HCT116 (cell line): Measurements from ENCODE around the gene REG3G. TPM values are rescaled to one million over a fixed set of nuclear protein-coding genes. Genes with fewer than 3 reads are reported as not detected.
A peak's percentile ranks its signal among the peaks of the same experiment; 100 is the strongest.

ENCODE experiments used
- ATAC-seq: fragments of 200-7000 bp; cut with Tn5 transposase; 2 replicates; pipeline ENCODE4 v1.9.1; 2020; ENCODE audit warnings: mild to moderate bottlenecking, moderate library complexity
- BruUV-seq: library from RNA; stranded (reverse); fragments of 400-500 nt; replicated peaks from 2 replicates; lab custom pipeline; 2021; lab: Mats Ljungman, UMichigan
- CTCF ChIA-PET: fragments of 300-600 bp; sonication (Branson Sonifier 250); formaldehyde crosslinking; loops from one replicate; lab custom pipeline; 2021; ENCODE audit warnings: antibody characterized with exemption; lab: Charles Lee
- POLR2A ChIA-PET: fragments of 300-600, 350-600 bp; sonication (Branson Sonifier 250); formaldehyde crosslinking; loops from one replicate; lab custom pipeline; 2021; ENCODE audit warnings: antibody characterized with exemption; lab: Charles Lee
- RAD21 ChIA-PET, 2 experiments: fragments of 300-600 bp; sonication (Branson Sonifier 250); formaldehyde crosslinking; loops; one replicate each; lab custom pipeline; 2023; ENCODE audit warnings: low total read pairs in 2 of 2; ENCODE audit not compliant: uncharacterized antibody in 2 of 2, unreplicated experiment in 2 of 2, low non-redundant PET in 1 of 2; lab: Charles Lee
- DNase-seq: peaks from one replicate; pipeline ENCODE4 v3.0.0-alpha.2; 2010; ENCODE audit warnings: low read depth, low spot score
- H2AFZ ChIP-seq: fragments of 200-600 bp; shearing (Covaris generic), sonication (generic); 2 replicates; pipeline ENCODE4 v1.6.1; 2017; ENCODE audit warnings: low read depth, mixed run types, mixed read lengths, antibody characterized with exemption, low read length; ENCODE audit not compliant: poor library complexity, severe bottlenecking
- H3K27ac ChIP-seq: 2 replicates; pipeline ENCODE4 v1.5.1; 2012; ENCODE audit warnings: low read depth, low read length
- H3K27me3 ChIP-seq: fragments of 200-600 bp; sonication (generic); 2 replicates; pipeline ENCODE4 v1.6.1; 2016; ENCODE audit warnings: mixed run types, low read length, mixed read lengths; ENCODE audit not compliant: insufficient read depth
- H3K36me3 ChIP-seq, 2 experiments: fragments of 200-500 bp in 1 of 2; fragments of 200-600 bp in 1 of 2; sonication (Bioruptor generic) in 1 of 2; sonication (generic) in 1 of 2; 2 replicates each; pipeline versions ENCODE4 v1.5.1 to v1.6.1; 2014 to 2016; ENCODE audit warnings: low read length in 2 of 2, inconsistent platforms in 1 of 2, mixed read lengths in 1 of 2, mixed run types in 1 of 2; ENCODE audit not compliant: insufficient read depth in 2 of 2, control insufficient read depth in 1 of 2
- H3K4me1 ChIP-seq, 2 experiments: fragments of 200-600 bp in 1 of 2; sonication (generic) in 1 of 2; 2 replicates each; pipeline versions ENCODE4 v1.5.1 to v1.6.1; 2012 to 2017; ENCODE audit warnings: low read length in 2 of 2, inconsistent platforms in 1 of 2, mild to moderate bottlenecking in 1 of 2, mixed read lengths in 1 of 2, mixed run types in 1 of 2, moderate library complexity in 1 of 2; ENCODE audit not compliant: insufficient read depth in 2 of 2, control insufficient read depth in 1 of 2
- H3K4me2 ChIP-seq: fragments of 200-600 bp; sonication (generic); 2 replicates; pipeline ENCODE4 v1.6.1; 2017; ENCODE audit warnings: mixed run types, low read length, mixed read lengths
- H3K4me3 ChIP-seq, 2 experiments: fragments of 200-600 bp in 1 of 2; sonication (generic) in 1 of 2; replicated peaks in 1 of 2; 2 replicates each; pipeline ENCODE4 v1.5.1; 2011 to 2016; ENCODE audit warnings: low read length in 2 of 2, control low read depth in 1 of 2, low read depth in 1 of 2, mild to moderate bottlenecking in 1 of 2, mixed read lengths in 1 of 2, mixed run types in 1 of 2
- H3K79me2 ChIP-seq: fragments of 200-600 bp; sonication (generic); 2 replicates; pipeline ENCODE4 v1.6.1; 2017; ENCODE audit warnings: mild to moderate bottlenecking, mixed run types, low read length, moderate library complexity, mixed read lengths; ENCODE audit not compliant: insufficient read depth
- H3K9ac ChIP-seq: fragments of 200-600 bp; sonication (generic); 2 replicates; pipeline ENCODE4 v1.6.1; 2016; ENCODE audit warnings: low read length, mixed read lengths
- H3K9me2 ChIP-seq: fragments of 200-600 bp; sonication (generic), shearing (Covaris generic); 2 replicates; pipeline ENCODE4 v1.6.1; 2017; ENCODE audit warnings: mixed run types, mild to moderate bottlenecking, moderate library complexity; ENCODE audit not compliant: insufficient read depth
- H3K9me3 ChIP-seq, 2 experiments: fragments of 200-500 bp in 1 of 2; fragments of 200-600 bp in 1 of 2; sonication (Bioruptor generic) in 1 of 2; sonication (generic) in 1 of 2; 2 replicates each; pipeline ENCODE4 v1.6.1; 2014 to 2017; ENCODE audit warnings: low read length in 2 of 2, mixed read lengths in 2 of 2, inconsistent platforms in 1 of 2, low read depth in 1 of 2, mild to moderate bottlenecking in 1 of 2, mixed run types in 1 of 2, moderate library complexity in 1 of 2; ENCODE audit not compliant: control insufficient read depth in 1 of 2, insufficient read depth in 1 of 2
- H4K20me1 ChIP-seq: fragments of 200-600 bp; sonication (generic), shearing (Covaris generic); 2 replicates; pipeline ENCODE4 v1.6.1; 2017; ENCODE audit warnings: mixed run types, mild to moderate bottlenecking, moderate library complexity; ENCODE audit not compliant: insufficient read depth
- CTCF ChIP-seq, 3 experiments: fragments of 200-600 bp in 1 of 3; sonication (generic) in 1 of 3; IDR thresholded peaks in 2 of 3; conservative IDR thresholded peaks in 1 of 3; 2 replicates each; pipeline ENCODE4 v1.5.1; 2012 to 2017; ENCODE audit warnings: low read depth in 2 of 3, low read length in 2 of 3, antibody characterized with exemption in 1 of 3, borderline replicate concordance in 1 of 3, control low read depth in 1 of 3, mild to moderate bottlenecking in 1 of 3, mixed read lengths in 1 of 3, mixed run types in 1 of 3, moderate library complexity in 1 of 3; ENCODE audit not compliant: insufficient read depth in 1 of 3
- EGR1 ChIP-seq: IDR thresholded peaks from 2 replicates; pipeline ENCODE4 v1.6.1; 2012; ENCODE audit warnings: low read depth
- ELF1 ChIP-seq: IDR thresholded peaks from 2 replicates; pipeline ENCODE4 v1.6.1; 2012; ENCODE audit warnings: low read depth, borderline replicate concordance
- EZH2 ChIP-seq: fragments of 200-600 bp; sonication (generic); IDR thresholded peaks from 2 replicates; pipeline ENCODE4 v1.6.1; 2017; ENCODE audit warnings: antibody characterized with exemption, mixed run types
- EZH2phosphoT487 ChIP-seq: fragments of 200-600 bp; IDR thresholded peaks from 2 replicates; pipeline ENCODE4 v1.6.1; 2018; ENCODE audit warnings: antibody characterized with exemption, borderline replicate concordance
- JUND ChIP-seq: IDR thresholded peaks from 2 replicates; pipeline ENCODE4 v1.6.1; 2012
- POLR2A ChIP-seq: IDR thresholded peaks from 2 replicates; pipeline ENCODE4 v1.7.0; 2011; ENCODE audit warnings: borderline replicate concordance; ENCODE audit not compliant: insufficient read depth, insufficient read length; ENCODE audit errors: extremely low read depth
- RAD21 ChIP-seq: IDR thresholded peaks from 2 replicates; pipeline ENCODE4 v1.6.1; 2012; ENCODE audit warnings: low read depth, mild to moderate bottlenecking
- SIN3A ChIP-seq: IDR thresholded peaks from 2 replicates; pipeline ENCODE4 v1.6.1; 2012; ENCODE audit warnings: low read depth
- SRF ChIP-seq: IDR thresholded peaks from 2 replicates; pipeline ENCODE4 v1.6.1; 2012; ENCODE audit warnings: low read depth
- ZFX ChIP-seq: fragments of 450-650 bp; IDR thresholded peaks from 2 replicates; pipeline ENCODE4 v1.6.1; 2017
- ZNF274 ChIP-seq: fragments of 200-500 bp; sonication (Bioruptor generic); IDR thresholded peaks from 2 replicates; pipeline ENCODE4 v1.6.1; 2014; ENCODE audit warnings: mild to moderate bottlenecking, low read depth, low read length, inconsistent platforms
- intact Hi-C: fragments of 100-400 bp; cut with micrococcal nuclease; formaldehyde crosslinking; loops from 2 replicates; pipeline ENCODE4 v1.10.0; 2022
- total RNA-seq: library from RNA; stranded (reverse); gene quantifications from one replicate; pipeline ENCODE4 v1.2.1, GENCODE V29; 2021; ENCODE audit not compliant: unreplicated experiment
- TF ChIP-seq, protein P1 (sequence below): IDR thresholded peaks from 2 replicates; pipeline ENCODE4 v1.6.1; 2012

REG3G gene
- total RNA-seq, 1 experiment from 2014 or later: 0.86 TPM

DNA sequence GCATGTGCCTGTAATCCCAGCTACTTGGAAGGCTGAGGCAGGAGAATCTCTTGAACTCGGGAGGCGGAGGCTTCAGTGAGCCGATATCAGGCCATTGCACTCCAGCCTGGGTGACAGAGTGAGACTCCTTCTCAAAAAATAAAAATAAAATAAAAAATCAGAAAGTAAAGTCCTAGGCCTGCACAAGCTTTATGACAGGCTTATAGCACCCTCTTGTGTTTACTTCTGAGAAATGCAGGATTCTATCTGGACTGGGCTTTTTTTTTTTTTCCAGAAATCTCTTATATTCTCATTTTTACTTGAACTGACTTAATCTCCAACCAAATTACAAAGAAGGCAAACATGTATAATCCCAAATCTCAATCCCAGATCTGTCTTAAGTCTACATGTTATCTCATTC is 26.1 kb upstream of the REG3G start:
- TF ChIP-seq ELF1 (no peak), RAD21 (no peak), CTCF (IDR thresholded peaks at IDR 0.05 in 2 of 3, conservative IDR thresholded peaks at IDR 0.05 in 1 of 3; ENCODE audit: borderline replicate concordance in 1 of 3, insufficient read depth in 1 of 3, low read depth in 2 of 3, low read length in 2 of 3) (peak in 1 of 3 experiments; percentile 8; a peak in 1 of 6 replicates)
- Histone ChIP-seq H3K4me2 (no peak overlapping the region), H3K79me2 (no peaks in the 10 kb centered on the region), H3K9me3 (peaks cover 0 to 12% of the 10 kb centered on the region in 2 experiments; a peak in 1 of 4 replicates), H3K27ac (no peak overlapping the region), H3K4me1 (no peaks in the 10 kb centered on the region), H3K9me2 (no peaks in the 10 kb centered on the region), H2AFZ (no peak overlapping the region), H3K9ac (no peak overlapping the region), H3K36me3 (no peaks in the 10 kb centered on the region), H3K4me3 (no peak overlapping the region), H4K20me1 (no peaks in the 10 kb centered on the region), H3K27me3 (no peaks in the 10 kb centered on the region)
- no peak for DNase-seq
- RAD21 ChIA-PET: no interaction called here
- no TSS peak for BruUV-seq
- POLR2A ChIA-PET: no interaction called here
- intact Hi-C loops: no loop called here
- ATAC-seq: no peak
- CTCF ChIA-PET: no interaction called here

GRCh38 chr2:79000008-79000576 is 25.4 kb upstream of the REG3G start:
- Histone ChIP-seq H3K36me3 (no peaks in the 10 kb centered on the region), H3K27ac (no peak overlapping the region), H3K27me3 (no peaks in the 10 kb centered on the region), H3K9ac (no peak overlapping the region), H3K4me3 (no peak overlapping the region), H3K4me1 (no peaks in the 10 kb centered on the region), H4K20me1 (no peaks in the 10 kb centered on the region), H3K9me2 (no peaks in the 10 kb centered on the region), H3K9me3 (peaks cover 0 to 12% of the 10 kb centered on the region in 2 experiments; a peak in 1 of 4 replicates), H3K79me2 (no peaks in the 10 kb centered on the region), H3K4me2 (no peak overlapping the region), H2AFZ (no peak overlapping the region)
- ChIA-PET CTCF (no interaction called here), RAD21 (no interaction called here), POLR2A (no interaction called here)
- BruUV-seq: no TSS peak
- intact Hi-C loops: no loop called here
- no peak for TF ChIP-seq ELF1
- TF ChIP-seq ZNF274: no peak
- TF ChIP-seq SRF: no peak
- TF ChIP-seq ZFX: no peak
- TF ChIP-seq CTCF (IDR thresholded peaks at IDR 0.05 in 2 of 3, conservative IDR thresholded peaks at IDR 0.05 in 1 of 3; ENCODE audit: borderline replicate concordance in 1 of 3, insufficient read depth in 1 of 3, low read depth in 2 of 3, low read length in 2 of 3): no peak
- TF ChIP-seq, protein P1, sequence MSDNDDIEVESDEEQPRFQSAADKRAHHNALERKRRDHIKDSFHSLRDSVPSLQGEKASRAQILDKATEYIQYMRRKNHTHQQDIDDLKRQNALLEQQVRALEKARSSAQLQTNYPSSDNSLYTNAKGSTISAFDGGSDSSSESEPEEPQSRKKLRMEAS: no peak
- TF ChIP-seq JUND: no peak
- no peak for TF ChIP-seq EZH2
- no peak for TF ChIP-seq EZH2phosphoT487
- no peak for TF ChIP-seq SIN3A
- no peak for TF ChIP-seq POLR2A
- TF ChIP-seq EGR1: no peak
- DNase-seq (no peak), ATAC-seq (no peak)
